MM.1S (cell line): Measurements from ENCODE around the gene PIP4K2A.

Source experiments
- EZH2 ChIP-seq: fragments of 300-600 bp; sonication (generic); optimal IDR thresholded peaks from 2 replicates; pipeline ENCODE3; 2017; ENCODE audit warnings: low read depth, mild to moderate bottlenecking, antibody characterized with exemption, low read length, mixed read lengths
- TF ChIP-seq, protein P1 (sequence below): fragments of 300-600 bp; sonication (generic); IDR thresholded peaks from 2 replicates; pipeline ENCODE4 v1.5.1; 2016; ENCODE audit warnings: antibody characterized with exemption, low read length, mixed read lengths

DNA sequence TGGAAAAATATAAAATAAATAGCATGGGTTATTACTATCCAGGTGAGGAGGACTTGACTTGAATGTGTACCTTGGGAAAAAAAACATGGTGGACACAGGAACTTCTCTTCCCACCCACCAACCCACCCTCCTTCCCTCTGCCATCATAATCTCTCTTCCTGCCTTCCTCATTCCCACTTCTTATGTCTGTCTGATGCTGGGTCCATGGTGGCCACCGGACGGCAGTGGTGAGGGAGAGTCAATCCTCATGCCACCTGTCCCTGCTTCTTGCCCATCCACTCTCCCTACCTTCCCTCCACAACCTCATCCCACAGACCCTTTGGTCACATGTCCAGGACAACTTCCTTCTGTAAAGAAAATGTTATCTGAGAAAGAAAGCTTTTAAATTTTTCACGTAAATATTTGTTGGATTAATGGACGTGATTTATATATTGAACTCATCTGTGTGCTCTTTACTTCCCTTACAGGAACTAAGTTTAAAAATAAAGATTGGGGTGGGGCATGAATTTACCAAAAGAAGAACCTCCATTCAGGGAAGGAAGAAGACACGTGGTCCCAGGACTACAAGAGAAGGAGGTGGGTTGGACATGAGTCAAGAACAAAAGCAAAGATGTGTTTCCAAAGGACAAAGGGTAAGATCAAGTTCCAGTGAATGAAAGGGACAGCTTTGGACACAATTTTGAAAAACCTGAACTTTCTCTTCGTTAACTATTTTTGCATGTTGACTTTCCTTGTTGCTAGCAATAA is 104.5 kb downstream of the PIP4K2A start:
- TF ChIP-seq, protein P1, sequence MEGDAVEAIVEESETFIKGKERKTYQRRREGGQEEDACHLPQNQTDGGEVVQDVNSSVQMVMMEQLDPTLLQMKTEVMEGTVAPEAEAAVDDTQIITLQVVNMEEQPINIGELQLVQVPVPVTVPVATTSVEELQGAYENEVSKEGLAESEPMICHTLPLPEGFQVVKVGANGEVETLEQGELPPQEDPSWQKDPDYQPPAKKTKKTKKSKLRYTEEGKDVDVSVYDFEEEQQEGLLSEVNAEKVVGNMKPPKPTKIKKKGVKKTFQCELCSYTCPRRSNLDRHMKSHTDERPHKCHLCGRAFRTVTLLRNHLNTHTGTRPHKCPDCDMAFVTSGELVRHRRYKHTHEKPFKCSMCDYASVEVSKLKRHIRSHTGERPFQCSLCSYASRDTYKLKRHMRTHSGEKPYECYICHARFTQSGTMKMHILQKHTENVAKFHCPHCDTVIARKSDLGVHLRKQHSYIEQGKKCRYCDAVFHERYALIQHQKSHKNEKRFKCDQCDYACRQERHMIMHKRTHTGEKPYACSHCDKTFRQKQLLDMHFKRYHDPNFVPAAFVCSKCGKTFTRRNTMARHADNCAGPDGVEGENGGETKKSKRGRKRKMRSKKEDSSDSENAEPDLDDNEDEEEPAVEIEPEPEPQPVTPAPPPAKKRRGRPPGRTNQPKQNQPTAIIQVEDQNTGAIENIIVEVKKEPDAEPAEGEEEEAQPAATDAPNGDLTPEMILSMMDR = no peak
- no peak for TF ChIP-seq EZH2
